ENCODE results near the gene PRAMEF17.
A peak's percentile ranks its signal among the peaks of the same experiment; 100 is the strongest.
"Not testable (repeated sequence)": the region's sequence is repeated elsewhere in the genome, so short reads cannot be mapped to it uniquely, and the experiment has no call there.

The PRAMEF17 gene

GRCh38 chr1:13407811-13408210 lies 18.4 kb downstream of the PRAMEF17 start:
- no peaks in the 10 kb centered on the region for H3K27me3 ChIP-seq
- H3K9me3 ChIP-seq (replicated peaks in 1 of 11) = peaks cover 0 to 9% (median 0%) of the 10 kb centered on the region in 11 experiments; a peak in 3 of 22 replicates
- TF ChIP-seq Cebpa-rat (IDR thresholded peaks at IDR 0.05) = no peak
- H3K27ac ChIP-seq = no peak overlapping the region
- no peak overlapping the region for H3K4me2 ChIP-seq
- no peaks in the 10 kb centered on the region for H3K36me3 ChIP-seq
- H3K4me1 ChIP-seq = no peaks in the 10 kb centered on the region
- H3K4me3 ChIP-seq = no peak overlapping the region
- no peaks in the 10 kb centered on the region for H4K20me1 ChIP-seq
- no peak overlapping the region for H3K9ac ChIP-seq

GRCh38 chr1:13410150-13410549 lies 20.7 kb downstream of the PRAMEF17 start, which contains the start of gene PRAMEF20:
Gene PRAMEF20, plus strand, starts transcription at chr1:13410450. Its CDS starts 5,905 bp downstream, at chr1:13416355.
- not testable (repeated sequence) for H3K4me1 ChIP-seq; H3K27me3 ChIP-seq; H3K36me3 ChIP-seq; H3K9ac ChIP-seq; H3K4me2 ChIP-seq; H3K4me3 ChIP-seq; H3K9me3 ChIP-seq (replicated peaks in 1 of 11); H4K20me1 ChIP-seq; H3K27ac ChIP-seq

- H3K9ac ChIP-seq = no peak overlapping the region
- no peaks in the 10 kb centered on the region for H3K36me3 ChIP-seq
- TF ChIP-seq Cebpa-rat (IDR thresholded peaks at IDR 0.05) = no peak
- no peaks in the 10 kb centered on the region for H4K20me1 ChIP-seq
- H3K9me3 ChIP-seq (replicated peaks in 1 of 11) = peaks cover 25 to 37% (median 29%) of the 10 kb centered on the region in 11 experiments
- no peaks in the 10 kb centered on the region for H3K27me3 ChIP-seq
- peak overlapping the region in 1 of 11 experiments; percentile 64; a peak in 6 of 22 replicates for H3K4me2 ChIP-seq
- peaks cover 0 to 25% (median 20%) of the 10 kb centered on the region in 10 experiments; a peak in 12 of 20 replicates for H3K4me1 ChIP-seq
- H3K4me3 ChIP-seq = no peak overlapping the region
- H3K27ac ChIP-seq = no peak overlapping the region
Observed at GRCh38 chr1:13430495-13430894, 41.1 kb downstream of the PRAMEF17 start.

- no peaks in the 10 kb centered on the region for H3K36me3 ChIP-seq
- H3K9me3 ChIP-seq (replicated peaks in 1 of 11) = peaks cover 25 to 37% (median 29%) of the 10 kb centered on the region in 11 experiments
- TF ChIP-seq Cebpa-rat (IDR thresholded peaks at IDR 0.05) = no peak
- peaks cover 0 to 25% (median 20%) of the 10 kb centered on the region in 10 experiments; a peak in 12 of 20 replicates for H3K4me1 ChIP-seq
- H4K20me1 ChIP-seq = no peaks in the 10 kb centered on the region
- no peaks in the 10 kb centered on the region for H3K27me3 ChIP-seq
- H3K27ac ChIP-seq = no peak overlapping the region
- H3K9ac ChIP-seq = no peak overlapping the region
- H3K4me3 ChIP-seq = no peak overlapping the region
- H3K4me2 ChIP-seq = peak overlapping the region in 8 of 11 experiments; percentile 8 to 72 (median 55); a peak in 12 of 22 replicates
Observed at GRCh38 chr1:13432251-13432650, 42.8 kb downstream of the PRAMEF17 start.

GRCh38 chr1:13433694-13434358 lies 44.4 kb downstream of the PRAMEF17 start:
- H4K20me1 ChIP-seq, H3K4me3 ChIP-seq, H3K36me3 ChIP-seq, H3K27me3 ChIP-seq, H3K4me2 ChIP-seq, H3K27ac ChIP-seq, H3K9ac ChIP-seq: not testable (repeated sequence)
- peaks cover 25 to 41% (median 30%) of the 10 kb centered on the region in 11 experiments for H3K9me3 ChIP-seq (replicated peaks in 1 of 11)
- peaks cover 0 to 25% (median 20%) of the 10 kb centered on the region in 10 experiments; a peak in 13 of 20 replicates for H3K4me1 ChIP-seq

GRCh38 chr1:13435458-13435857 lies 46.0 kb downstream of the PRAMEF17 start:
- Histone ChIP-seq H3K27me3 (no peaks in the 10 kb centered on the region), H3K36me3 (no peaks in the 10 kb centered on the region), H3K4me1 (peaks cover 0 to 24% (median 20%) of the 10 kb centered on the region in 10 experiments; a peak in 13 of 20 replicates), H3K27ac (no peak overlapping the region), H3K9me3 (replicated peaks in 1 of 11) (peaks cover 18 to 38% (median 24%) of the 10 kb centered on the region in 11 experiments), H3K4me2 (no peak overlapping the region), H3K4me3 (no peak overlapping the region), H3K9ac (no peak overlapping the region), H4K20me1 (no peaks in the 10 kb centered on the region)
- TF ChIP-seq Cebpa-rat (IDR thresholded peaks at IDR 0.05) = no peak

- H3K4me3 ChIP-seq, H3K9ac ChIP-seq, H3K27ac ChIP-seq, H3K27me3 ChIP-seq, H4K20me1 ChIP-seq, H3K4me2 ChIP-seq, H3K4me1 ChIP-seq, H3K36me3 ChIP-seq: not testable (repeated sequence)
- H3K9me3 ChIP-seq (replicated peaks in 1 of 11) = peaks cover 1 to 14% (median 3%) of the 10 kb centered on the region in 11 experiments; a peak in 19 of 22 replicates
Observed at GRCh38 chr1:13439104-13439783, 49.8 kb downstream of the PRAMEF17 start.

Measured in BLaER1 treated with 17β-estradiol and CSF1 and Interleukin-3, amounts not matched to agents 10 nM and 100 nM (cell line).